ENCODE results near the gene FAM174B.

- TF ChIP-seq CTCF (IDR thresholded peaks at IDR 0.05) (no peak), EZH2 (IDR thresholded peaks at IDR 0.05; ENCODE audit: borderline replicate concordance, insufficient read depth, low read depth, low read length, poor library complexity, severe bottlenecking) (no peak)
These were observed 75.6 kb downstream of the FAM174B start for GRCh38 chr15:92579931-92580470.
